HepG2 (cell line): ENCODE measurements around the gene AUP1. TPM values are rescaled to one million over a fixed set of nuclear protein-coding genes. Genes with fewer than 3 reads are reported as not detected.

Experiments used
- CEBPG ChIP-seq: IDR thresholded peaks from 2 replicates; pipeline ENCODE4 v1.6.1; 2016
- HES4 ChIP-seq: sonication (generic); formaldehyde crosslinking; IDR thresholded peaks from 2 replicates; pipeline ENCODE4 v1.9.0; 2021; ENCODE audit warnings: mild to moderate bottlenecking, missing genetic modification reagents, borderline replicate concordance
- HOXA3 ChIP-seq: sonication (generic); formaldehyde crosslinking; IDR thresholded peaks from 2 replicates; pipeline ENCODE4 v1.5.0; 2020; ENCODE audit warnings: missing genetic modification reagents
- KDM2A ChIP-seq: sonication (generic); formaldehyde crosslinking; IDR thresholded peaks from 2 replicates; pipeline ENCODE4 v1.4.0; 2020; ENCODE audit warnings: low read depth, missing genetic modification reagents, borderline replicate concordance
- MAF1 ChIP-seq: sonication (generic); formaldehyde crosslinking; IDR thresholded peaks from 2 replicates; pipeline ENCODE4 v1.5.0; 2020; ENCODE audit warnings: missing genetic modification reagents, borderline replicate concordance
- MEF2D ChIP-seq: sonication (generic); formaldehyde crosslinking; IDR thresholded peaks from 2 replicates; pipeline ENCODE4 v1.5.1; 2020; ENCODE audit warnings: mild to moderate bottlenecking, missing genetic modification reagents
- POGZ ChIP-seq: sonication (generic); formaldehyde crosslinking; IDR thresholded peaks from 2 replicates; pipeline ENCODE4 v1.4.0; 2020; ENCODE audit warnings: mild to moderate bottlenecking, missing genetic modification reagents
- RNF2 ChIP-seq: fragments of 450-650 bp; conservative IDR thresholded peaks from 2 replicates; pipeline ENCODE4 v1.6.1; 2016; ENCODE audit warnings: low read depth
- SMAD1 ChIP-seq: sonication (generic); formaldehyde crosslinking; IDR thresholded peaks from 2 replicates; pipeline ENCODE4 v1.4.0; 2020; ENCODE audit warnings: missing genetic modification reagents, low read depth, mild to moderate bottlenecking, borderline replicate concordance
- SNAPC2 ChIP-seq: sonication (generic); formaldehyde crosslinking; IDR thresholded peaks from 2 replicates; pipeline ENCODE4 v1.8.1; 2022; ENCODE audit warnings: mild to moderate bottlenecking, missing genetic modification reagents
- SPEN ChIP-seq: sonication (generic); formaldehyde crosslinking; IDR thresholded peaks from 2 replicates; pipeline ENCODE4 v1.5.1; 2020; ENCODE audit warnings: low read depth, mild to moderate bottlenecking, missing genetic modification reagents
- TMF1 ChIP-seq: sonication (generic); formaldehyde crosslinking; IDR thresholded peaks from 2 replicates; pipeline ENCODE4 v1.8.1; 2022; ENCODE audit warnings: low read depth, missing genetic modification reagents
- YY1 ChIP-seq: IDR thresholded peaks from 2 replicates; pipeline ENCODE4 v1.6.1; 2011; ENCODE audit warnings: low read length, low read depth, moderate library complexity, mild to moderate bottlenecking; ENCODE audit not compliant: insufficient read depth, insufficient replicate concordance
- ZBTB1 ChIP-seq: sonication (generic); formaldehyde crosslinking; IDR thresholded peaks from 2 replicates; pipeline ENCODE4 v1.4.0; 2020; ENCODE audit warnings: missing genetic modification reagents, borderline replicate concordance
- ZIK1 ChIP-seq: sonication (generic); formaldehyde crosslinking; IDR thresholded peaks from 2 replicates; pipeline ENCODE4 v1.5.0; 2020; ENCODE audit warnings: mild to moderate bottlenecking, low read depth, missing genetic modification reagents, borderline replicate concordance
- ZNF138 ChIP-seq: sonication (generic); formaldehyde crosslinking; IDR thresholded peaks from 2 replicates; pipeline ENCODE4 v1.5.0; 2020; ENCODE audit warnings: mild to moderate bottlenecking, low read depth, missing genetic modification reagents
- ZNF317 ChIP-seq: sonication (generic); formaldehyde crosslinking; IDR thresholded peaks from 2 replicates; pipeline ENCODE4 v1.5.0; 2020; ENCODE audit warnings: mild to moderate bottlenecking, missing genetic modification reagents
- ZNF33B ChIP-seq: sonication (generic); formaldehyde crosslinking; IDR thresholded peaks from 2 replicates; pipeline ENCODE4 v1.5.1; 2020; ENCODE audit warnings: mild to moderate bottlenecking, missing genetic modification reagents
- ZNF7 ChIP-seq: IDR thresholded peaks from 2 replicates; pipeline ENCODE4 v1.6.1; 2016; ENCODE audit warnings: missing biosample characterization, missing genetic modification reagents
- ZNF879 ChIP-seq: sonication (generic); formaldehyde crosslinking; IDR thresholded peaks from 2 replicates; pipeline ENCODE4 v1.8.1; 2023; ENCODE audit warnings: missing genetic modification reagents
- ZSCAN29 ChIP-seq: sonication (generic); formaldehyde crosslinking; conservative IDR thresholded peaks from 2 replicates; pipeline ENCODE4 v1.4.0; 2020; ENCODE audit warnings: mild to moderate bottlenecking, missing genetic modification reagents
- polyA plus RNA-seq, 8 experiments: library from polyadenylated mRNA; depleted of rRNA in 3 of 8; stranded (reverse) in 7 of 8; unstranded in 1 of 8; fragments of >200 nt; fragmentation: Illumina TruSeq in 4 of 8; extraction: Trizol in 4 of 8; gene quantifications; 2 replicates each; pipeline versions ENCODE4 v1.2.1 to v1.2.3, GENCODE V29; 2011 to 2016; ENCODE audit warnings: low read depth in 4 of 8, missing spikeins in 1 of 8, mixed read lengths in 1 of 8; ENCODE audit not compliant: insufficient read depth in 1 of 8
- total RNA-seq, 5 experiments: library from RNA; depleted of rRNA; stranded (reverse); fragments of >200 nt; fragmentation: Illumina TruSeq; extraction: Trizol; gene quantifications; 2 replicates each; pipeline ENCODE4 v1.2.3, GENCODE V29; 2016; ENCODE audit warnings: low read depth in 1 of 5
- TF ChIP-seq, protein P1 (sequence below): sonication (generic); formaldehyde crosslinking; IDR thresholded peaks from 2 replicates; pipeline ENCODE4 v1.8.1; 2023; ENCODE audit warnings: mild to moderate bottlenecking, missing genetic modification reagents
- TF ChIP-seq, protein P2 (sequence below), 2 experiments: sonication (generic) in 1 of 2; formaldehyde crosslinking in 1 of 2; IDR thresholded peaks; 2 replicates each; pipeline versions ENCODE4 v1.5.1 to v1.6.1; 2011 to 2020; ENCODE audit warnings: borderline replicate concordance in 1 of 2, low read depth in 1 of 2, low read length in 1 of 2, mild to moderate bottlenecking in 1 of 2, missing genetic modification reagents in 1 of 2, moderate library complexity in 1 of 2
- TF ChIP-seq, protein P3 (sequence below): sonication (generic); formaldehyde crosslinking; IDR thresholded peaks from 2 replicates; pipeline ENCODE4 v1.4.0; 2020; ENCODE audit warnings: missing genetic modification reagents, borderline replicate concordance

AUP1 gene
- total and polyA plus RNA-seq, 2 of the 13 experiments (the other 11 are each of a cell fraction or from before 2014, with no cell fraction given), result 174 to 267 TPM

DNA sequence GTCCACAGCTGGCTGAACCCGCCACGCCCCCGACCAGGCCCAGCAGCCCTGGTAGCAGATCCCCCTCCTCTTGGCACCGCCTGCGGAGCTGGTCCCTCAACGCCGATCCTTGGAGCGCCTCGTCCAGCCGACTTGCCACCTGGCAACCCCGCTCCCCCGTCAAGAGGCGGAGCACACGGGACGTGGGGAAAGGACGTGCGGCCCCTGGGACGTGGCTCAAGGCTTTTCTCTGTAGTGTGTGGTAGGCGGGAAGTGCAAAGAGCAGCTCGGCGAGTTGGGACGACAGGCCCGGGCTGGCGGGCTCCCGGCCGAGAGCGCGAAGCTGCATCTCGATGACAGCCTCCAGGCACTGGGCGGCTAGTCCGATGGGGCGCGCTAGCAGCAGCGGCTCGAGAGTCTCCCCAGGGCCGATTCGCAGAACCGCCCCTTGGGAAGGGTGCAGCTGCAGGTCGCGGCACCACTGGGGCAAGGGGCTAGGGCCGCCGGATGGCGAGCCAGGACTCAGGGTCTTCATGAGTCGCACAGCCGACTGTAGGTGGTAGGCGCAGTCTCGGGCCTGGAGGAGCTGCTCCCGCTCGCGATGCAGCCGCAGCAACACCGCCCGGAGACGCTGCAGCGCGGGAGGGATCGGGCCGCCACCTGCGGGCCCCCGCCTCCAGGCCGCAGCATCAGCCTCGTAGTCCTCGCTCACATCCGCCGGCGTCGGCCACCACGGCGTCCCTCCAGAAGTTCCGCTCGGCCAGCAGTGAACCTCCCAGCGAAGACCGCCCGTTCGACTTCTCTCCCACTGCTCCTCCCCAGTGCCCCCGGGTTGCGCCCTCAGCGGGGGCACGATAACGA lies 47.3 kb downstream of the AUP1 start (continued):
- TF ChIP-seq ZNF879 (CRISPR knock-in tag) (peak; percentile 57; the same call in 1 of the 2 replicates), MEF2D (CRISPR knock-in tag) (peak; percentile 38; the same call in 1 of the 2 replicates), SMAD1 (no peak), YY1 (no peak), ZSCAN29 (CRISPR knock-in tag) (no peak; the same call in 1 of the 2 replicates), ZNF138 (CRISPR knock-in tag) (peak; percentile 94), ZBTB1 (CRISPR knock-in tag) (0 out of 2 replicates have a peak, but pooled peaks have one; percentile 7), RNF2 (0 out of 2 replicates have a peak, but pooled peaks have one; percentile 43), POGZ (CRISPR knock-in tag) (no peak), ZNF33B (CRISPR knock-in tag) (peak; percentile 71; the same call in 1 of the 2 replicates), SNAPC2 (CRISPR knock-in tag) (no peak), ZNF7 (0 out of 2 replicates have a peak, but pooled peaks have one; percentile 16), KDM2A (no peak; the same call in 1 of the 2 replicates), SPEN (CRISPR knock-in tag) (peak; percentile 76), HES4 (peak; percentile 92), MAF1 (CRISPR knock-in tag) (peak; percentile 22; the same call in 1 of the 2 replicates), ZNF317 (CRISPR knock-in tag) (peak; percentile 58; the same call in 1 of the 2 replicates), CEBPG (CRISPR knock-in tag) (no peak; the same call in 1 of the 2 replicates), TMF1 (CRISPR knock-in tag) (no peak; the same call in none of the 2 replicates), ZIK1 (no peak; the same call in 1 of the 2 replicates), HOXA3 (peak; percentile 84)
- TF ChIP-seq, protein P1, sequence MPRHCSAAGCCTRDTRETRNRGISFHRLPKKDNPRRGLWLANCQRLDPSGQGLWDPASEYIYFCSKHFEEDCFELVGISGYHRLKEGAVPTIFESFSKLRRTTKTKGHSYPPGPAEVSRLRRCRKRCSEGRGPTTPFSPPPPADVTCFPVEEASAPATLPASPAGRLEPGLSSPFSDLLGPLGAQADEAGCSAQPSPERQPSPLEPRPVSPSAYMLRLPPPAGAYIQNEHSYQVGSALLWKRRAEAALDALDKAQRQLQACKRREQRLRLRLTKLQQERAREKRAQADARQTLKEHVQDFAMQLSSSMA, result peak; percentile 45; the same call in 1 of the 2 replicates
- TF ChIP-seq, protein P2, sequence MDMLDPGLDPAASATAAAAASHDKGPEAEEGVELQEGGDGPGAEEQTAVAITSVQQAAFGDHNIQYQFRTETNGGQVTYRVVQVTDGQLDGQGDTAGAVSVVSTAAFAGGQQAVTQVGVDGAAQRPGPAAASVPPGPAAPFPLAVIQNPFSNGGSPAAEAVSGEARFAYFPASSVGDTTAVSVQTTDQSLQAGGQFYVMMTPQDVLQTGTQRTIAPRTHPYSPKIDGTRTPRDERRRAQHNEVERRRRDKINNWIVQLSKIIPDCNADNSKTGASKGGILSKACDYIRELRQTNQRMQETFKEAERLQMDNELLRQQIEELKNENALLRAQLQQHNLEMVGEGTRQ (IDR thresholded peaks at IDR 0.05; ENCODE audit: low read depth, low read length), result no peak
- TF ChIP-seq, protein P2 (CRISPR knock-in tag; IDR thresholded peaks at IDR 0.05; ENCODE audit: borderline replicate concordance), result no peak
- TF ChIP-seq, protein P3, sequence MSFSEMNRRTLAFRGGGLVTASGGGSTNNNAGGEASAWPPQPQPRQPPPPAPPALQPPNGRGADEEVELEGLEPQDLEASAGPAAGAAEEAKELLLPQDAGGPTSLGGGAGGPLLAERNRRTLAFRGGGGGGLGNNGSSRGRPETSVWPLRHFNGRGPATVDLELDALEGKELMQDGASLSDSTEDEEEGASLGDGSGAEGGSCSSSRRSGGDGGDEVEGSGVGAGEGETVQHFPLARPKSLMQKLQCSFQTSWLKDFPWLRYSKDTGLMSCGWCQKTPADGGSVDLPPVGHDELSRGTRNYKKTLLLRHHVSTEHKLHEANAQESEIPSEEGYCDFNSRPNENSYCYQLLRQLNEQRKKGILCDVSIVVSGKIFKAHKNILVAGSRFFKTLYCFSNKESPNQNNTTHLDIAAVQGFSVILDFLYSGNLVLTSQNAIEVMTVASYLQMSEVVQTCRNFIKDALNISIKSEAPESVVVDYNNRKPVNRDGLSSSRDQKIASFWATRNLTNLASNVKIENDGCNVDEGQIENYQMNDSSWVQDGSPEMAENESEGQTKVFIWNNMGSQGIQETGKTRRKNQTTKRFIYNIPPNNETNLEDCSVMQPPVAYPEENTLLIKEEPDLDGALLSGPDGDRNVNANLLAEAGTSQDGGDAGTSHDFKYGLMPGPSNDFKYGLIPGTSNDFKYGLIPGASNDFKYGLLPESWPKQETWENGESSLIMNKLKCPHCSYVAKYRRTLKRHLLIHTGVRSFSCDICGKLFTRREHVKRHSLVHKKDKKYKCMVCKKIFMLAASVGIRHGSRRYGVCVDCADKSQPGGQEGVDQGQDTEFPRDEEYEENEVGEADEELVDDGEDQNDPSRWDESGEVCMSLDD (CRISPR knock-in tag), result peak; percentile 68
